Endodermal cell (in vitro differentiated cells): Measurements from ENCODE around the gene IGHMBP2. TPM values are rescaled to one million over a fixed set of nuclear protein-coding genes. Genes with fewer than 3 reads are reported as not detected.

ENCODE experiments used
- DNase-seq: peaks from one replicate; pipeline ENCODE4 v3.0.0-alpha.2; 2017
- H3K27ac ChIP-seq: 2 replicates; pipeline ENCODE4 v1.5.1; 2013; ENCODE audit warnings: mild to moderate bottlenecking, low read depth, low read length, moderate library complexity
- H3K27me3 ChIP-seq: 2 replicates; pipeline ENCODE4 v1.6.1; 2013; ENCODE audit warnings: mild to moderate bottlenecking, low read length, moderate library complexity; ENCODE audit not compliant: insufficient read depth, control insufficient read depth, poor library complexity, severe bottlenecking
- H3K36me3 ChIP-seq: 2 replicates; pipeline ENCODE4 v1.7.0; 2013; ENCODE audit warnings: mild to moderate bottlenecking, low read length, moderate library complexity; ENCODE audit not compliant: control insufficient read depth, insufficient read depth
- H3K4me1 ChIP-seq: one replicate; pipeline ENCODE4 v1.7.0; 2013; ENCODE audit warnings: low read length; ENCODE audit not compliant: control insufficient read depth, insufficient read depth
- H3K4me3 ChIP-seq: 2 replicates; pipeline ENCODE4 v1.5.1; 2013; ENCODE audit warnings: mild to moderate bottlenecking, low read length, moderate library complexity
- H3K9ac ChIP-seq: 2 replicates; pipeline ENCODE4 v1.6.1; 2013; ENCODE audit warnings: mild to moderate bottlenecking, low read length, moderate library complexity; ENCODE audit not compliant: poor library complexity, severe bottlenecking; ENCODE audit errors: extremely low read depth
- H3K9me3 ChIP-seq: 2 replicates; pipeline ENCODE4 v1.6.1; 2013; ENCODE audit warnings: mild to moderate bottlenecking, low read length, moderate library complexity; ENCODE audit not compliant: control insufficient read depth
- H3K27ac Mint-ChIP-seq: 2 replicates; pipeline ENCODE4 v1.8.0; 2020; ENCODE audit warnings: mixed read lengths
- H3K27me3 Mint-ChIP-seq: 2 replicates; pipeline ENCODE4 v1.8.0; 2021; ENCODE audit warnings: mild to moderate bottlenecking, mixed read lengths; ENCODE audit not compliant: insufficient read depth
- H3K36me3 Mint-ChIP-seq: 2 replicates; pipeline ENCODE4 v1.8.0; 2020; ENCODE audit warnings: low read depth, mixed read lengths
- H3K4me1 Mint-ChIP-seq: 2 replicates; pipeline ENCODE4 v1.8.0; 2020; ENCODE audit warnings: mixed read lengths
- H3K4me3 Mint-ChIP-seq: 2 replicates; pipeline ENCODE4 v1.8.0; 2020; ENCODE audit warnings: mild to moderate bottlenecking, moderate library complexity, mixed read lengths
- H3K9me3 Mint-ChIP-seq: 2 replicates; pipeline ENCODE4 v1.8.0; 2020; ENCODE audit warnings: mild to moderate bottlenecking, mixed read lengths
- total RNA-seq, 2 donors: library from RNA; stranded (reverse); fragmentation: NEBNext Ultra II Directional in 1 of 2; extraction: Animal tissue kit (Norgen Biotek cat#: 25700) in 1 of 2; gene quantifications; 2 replicates in 1 of 2; 3 replicates in 1 of 2; pipeline ENCODE4 v1.2.1, GENCODE V29; 2021
- TF ChIP-seq, protein P1 (sequence below): fragments of 200-600 bp; sonication (generic); conservative IDR thresholded peaks from 2 replicates; pipeline ENCODE4 v1.5.0; 2021; ENCODE audit warnings: antibody characterized with exemption, mild to moderate bottlenecking

The IGHMBP2 gene
- total RNA-seq, 2 donors from 2014 or later = 23.9 to 28.3 TPM

DNA sequence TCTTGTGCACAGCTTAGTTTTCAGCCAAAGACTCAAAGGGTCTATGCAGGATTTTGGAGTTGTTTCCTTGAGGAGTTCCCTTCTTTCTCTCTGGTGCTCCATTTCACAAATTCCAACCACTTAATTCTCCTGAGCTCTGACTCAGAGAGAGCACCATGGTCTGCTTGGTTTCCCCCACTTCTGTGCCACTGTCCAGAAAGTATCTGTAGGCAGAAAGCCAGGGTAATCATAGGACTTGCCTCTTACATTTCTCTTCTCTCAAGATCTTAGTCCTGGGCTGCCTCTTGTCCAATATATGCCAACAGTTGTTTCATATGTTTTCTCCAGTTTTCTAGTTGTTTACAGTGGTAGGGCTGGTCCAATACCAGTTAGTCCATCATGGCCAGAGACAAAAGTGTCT is 83.5 kb downstream of the IGHMBP2 start:
- Mint-ChIP-seq H3K27ac (no peak overlapping the region), H3K4me3 (no peak overlapping the region), H3K36me3 (no peaks in the 10 kb centered on the region), H3K9me3 (peaks cover 10% of the 10 kb centered on the region), H3K27me3 (peaks cover 7% of the 10 kb centered on the region), H3K4me1 (no peaks in the 10 kb centered on the region)
- H3K4me1 ChIP-seq = no peaks in the 10 kb centered on the region
- peaks cover 5% of the 10 kb centered on the region for H3K9me3 ChIP-seq
- TF ChIP-seq, protein P1, sequence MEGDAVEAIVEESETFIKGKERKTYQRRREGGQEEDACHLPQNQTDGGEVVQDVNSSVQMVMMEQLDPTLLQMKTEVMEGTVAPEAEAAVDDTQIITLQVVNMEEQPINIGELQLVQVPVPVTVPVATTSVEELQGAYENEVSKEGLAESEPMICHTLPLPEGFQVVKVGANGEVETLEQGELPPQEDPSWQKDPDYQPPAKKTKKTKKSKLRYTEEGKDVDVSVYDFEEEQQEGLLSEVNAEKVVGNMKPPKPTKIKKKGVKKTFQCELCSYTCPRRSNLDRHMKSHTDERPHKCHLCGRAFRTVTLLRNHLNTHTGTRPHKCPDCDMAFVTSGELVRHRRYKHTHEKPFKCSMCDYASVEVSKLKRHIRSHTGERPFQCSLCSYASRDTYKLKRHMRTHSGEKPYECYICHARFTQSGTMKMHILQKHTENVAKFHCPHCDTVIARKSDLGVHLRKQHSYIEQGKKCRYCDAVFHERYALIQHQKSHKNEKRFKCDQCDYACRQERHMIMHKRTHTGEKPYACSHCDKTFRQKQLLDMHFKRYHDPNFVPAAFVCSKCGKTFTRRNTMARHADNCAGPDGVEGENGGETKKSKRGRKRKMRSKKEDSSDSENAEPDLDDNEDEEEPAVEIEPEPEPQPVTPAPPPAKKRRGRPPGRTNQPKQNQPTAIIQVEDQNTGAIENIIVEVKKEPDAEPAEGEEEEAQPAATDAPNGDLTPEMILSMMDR = no peak
- H3K27ac ChIP-seq = no peak overlapping the region
- H3K27me3 ChIP-seq = peaks cover 3% of the 10 kb centered on the region
- no peak overlapping the region for H3K4me3 ChIP-seq
- DNase-seq = no peak
- H3K9ac ChIP-seq = no peak overlapping the region
- no peaks in the 10 kb centered on the region for H3K36me3 ChIP-seq

DNA sequence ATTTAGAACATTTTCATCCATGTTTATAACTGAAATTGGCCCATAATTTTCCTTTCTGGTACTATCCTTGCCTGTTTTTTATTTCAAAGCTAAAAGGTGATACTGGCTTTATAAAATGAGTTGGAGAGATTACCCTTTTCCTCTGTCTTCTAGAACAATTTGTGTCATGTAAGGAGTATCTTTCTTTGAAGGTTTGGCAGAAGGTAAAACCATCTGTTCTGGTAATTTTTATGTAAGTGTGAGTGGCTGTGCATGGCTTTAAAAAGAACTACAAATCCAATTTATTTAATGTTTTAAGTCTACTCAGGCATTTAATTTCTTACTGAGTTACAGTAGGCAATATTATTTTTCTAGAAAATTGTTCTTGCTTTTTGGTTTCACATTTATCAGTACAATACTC is 84.8 kb downstream of the IGHMBP2 start:
- H3K4me3 Mint-ChIP-seq = no peak overlapping the region
- no peak overlapping the region for H3K27ac Mint-ChIP-seq
- no peaks in the 10 kb centered on the region for H3K4me1 Mint-ChIP-seq
- peaks cover 12% of the 10 kb centered on the region for H3K27me3 ChIP-seq
- no peaks in the 10 kb centered on the region for H3K4me1 ChIP-seq
- TF ChIP-seq, protein P1 = no peak
- no peaks in the 10 kb centered on the region for H3K36me3 Mint-ChIP-seq
- no peak overlapping the region for H3K4me3 ChIP-seq
- H3K9me3 ChIP-seq = peaks cover 5% of the 10 kb centered on the region
- no peak for DNase-seq
- H3K36me3 ChIP-seq = no peaks in the 10 kb centered on the region
- no peak overlapping the region for H3K27ac ChIP-seq
- no peak overlapping the region for H3K9ac ChIP-seq
- H3K9me3 Mint-ChIP-seq = peaks cover 10% of the 10 kb centered on the region
- H3K27me3 Mint-ChIP-seq = peaks cover 12% of the 10 kb centered on the region

Other genes starting within 250 kb of the IGHMBP2 start
- gene GAL, start 219.3 kb upstream of the IGHMBP2 start, total RNA-seq = 100 to 1,000 TPM in 1 of 2 donors, 10 to 100 TPM in 1; 98.9 to 166 TPM
- 10 to 100 TPM; 53.7 to 68.8 TPM for gene TESMIN, start 152.4 kb upstream of the IGHMBP2 start, total RNA-seq
- 1 to 10 TPM; 3.3 to 7.3 TPM for gene CPT1A, start 62.0 kb upstream of the IGHMBP2 start, total RNA-seq
- 10 to 100 TPM; 63.8 to 64.9 TPM for gene MRPL21, start 59 bp upstream of the IGHMBP2 start, total RNA-seq
- not detected for gene MRGPRD, start 77.1 kb downstream of the IGHMBP2 start, total RNA-seq
- 1 to 10 TPM; 3.7 to 4.7 TPM for gene MRGPRF, start 109.4 kb downstream of the IGHMBP2 start, total RNA-seq
- 10 to 100 TPM; 20.7 to 27.9 TPM for gene TPCN2, start 145.0 kb downstream of the IGHMBP2 start, total RNA-seq